Peyer's patch (tissue), 4 donors: ENCODE results near the gene ACER3.

Experiments
- CTCF ChIP-seq, 6 experiments: fragments of 450-650 bp in 4 of 6; fragments of 200-600 bp in 2 of 6; sonication (generic) in 1 of 6; IDR thresholded peaks; one replicate each; pipeline ENCODE4 v1.5.1; 2017 to 2019; ENCODE audit warnings: antibody characterized with exemption in 6 of 6, mild to moderate bottlenecking in 3 of 6, moderate library complexity in 1 of 6
- POLR2A ChIP-seq, 2 donors: fragments of 450-650 bp; IDR thresholded peaks; one replicate each; pipeline ENCODE4 v1.5.1; 2017; ENCODE audit warnings: antibody characterized with exemption in 2 of 2, mild to moderate bottlenecking in 2 of 2, moderate library complexity in 2 of 2

GRCh38 chr11:77040401-77040777 lies 179.7 kb downstream of the ACER3 start:
- no peak for TF ChIP-seq CTCF (IDR thresholded peaks at IDR 0.05)
- TF ChIP-seq POLR2A (IDR thresholded peaks at IDR 0.05) = no peak
